Activated naive CD4-positive, alpha-beta T cell treated with anti-CD3 and anti-CD28 coated beads, Interleukin-2, amount 50 U/mL, for 72 hours (primary cell): ENCODE results near the gene SLC24A3. TPM values are rescaled to one million over a fixed set of nuclear protein-coding genes. Genes with fewer than 3 reads are reported as not detected.

Experiments
- ATAC-seq, 2 donors: fragments of 150-1000 bp; cut with Tn5 transposase; 2 replicates each; pipeline ENCODE4 v1.10.0; 2021; ENCODE audit warnings: mild to moderate bottlenecking in 2 of 2, moderate library complexity in 2 of 2
- DNase-seq, 2 donors: peaks; one replicate each; pipeline ENCODE4 v3.0.0; 2021 to 2022; ENCODE audit warnings: low spot score in 2 of 2
- H3K27ac Mint-ChIP-seq, 2 donors: one replicate each; pipeline ENCODE4 v1.8.0; 2022; ENCODE audit warnings: mild to moderate bottlenecking in 2 of 2, mixed read lengths in 2 of 2
- H3K36me3 Mint-ChIP-seq, 2 donors: one replicate each; pipeline ENCODE4 v1.8.0; 2022; ENCODE audit warnings: mixed read lengths in 2 of 2
- H3K9me3 Mint-ChIP-seq, 2 donors: one replicate each; pipeline ENCODE4 v1.8.0; 2022; ENCODE audit warnings: mixed read lengths in 2 of 2
- total RNA-seq, 2 donors: library from RNA; stranded (reverse); gene quantifications; one replicate each; pipeline ENCODE4 v1.2.3, GENCODE V29; 2022

SLC24A3 gene
- total RNA-seq, 2 donors from 2014 or later = not detected

GRCh38 chr20:19713822-19714578 is 501.6 kb downstream of the SLC24A3 start:
- peaks cover 0 to 7% of the 10 kb centered on the region in 2 donors for H3K36me3 Mint-ChIP-seq
- H3K9me3 Mint-ChIP-seq = peaks cover 11 to 18% of the 10 kb centered on the region in 2 donors
- no peak overlapping the region for H3K27ac Mint-ChIP-seq
- ATAC-seq (no peak), DNase-seq (no peak)

- no peak overlapping the region for H3K27ac Mint-ChIP-seq
- ATAC-seq = no peak
- DNase-seq = no peak
- peaks cover 0 to 7% of the 10 kb centered on the region in 2 donors for H3K36me3 Mint-ChIP-seq
- H3K9me3 Mint-ChIP-seq = peaks cover 13 to 19% of the 10 kb centered on the region in 2 donors
Measured at GRCh38 chr20:19714579-19714840, 502.1 kb downstream of the SLC24A3 start.

DNA sequence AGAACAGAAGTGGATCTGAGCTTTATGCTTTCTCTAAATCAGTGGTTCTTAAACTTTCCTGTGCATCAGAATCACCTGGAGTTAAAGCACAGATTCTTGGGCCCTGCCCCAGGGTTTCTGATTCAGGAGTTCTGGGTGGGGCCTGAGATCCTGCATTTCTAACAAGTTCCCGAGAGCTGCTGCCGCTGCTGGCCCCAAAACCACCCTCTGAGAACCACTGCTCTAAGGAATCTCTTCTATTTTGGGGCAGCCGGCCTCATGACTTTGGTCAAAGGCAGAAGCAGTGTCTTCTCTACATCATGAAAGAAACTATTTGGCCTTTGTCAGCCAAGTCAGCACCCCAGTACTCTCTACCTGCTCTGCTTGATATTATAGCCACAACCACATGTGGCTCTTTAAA is 503.5 kb downstream of the SLC24A3 start:
- no peak for DNase-seq

GRCh38 chr20:19718880-19719279 is 506.4 kb downstream of the SLC24A3 start:
- DNase-seq = no peak
- peaks cover 16 to 17% of the 10 kb centered on the region in 2 donors for H3K9me3 Mint-ChIP-seq
- H3K27ac Mint-ChIP-seq = no peak overlapping the region
- H3K36me3 Mint-ChIP-seq = peaks cover 0 to 7% of the 10 kb centered on the region in 2 donors
- ATAC-seq = no peak

More for the DNA sequence above, 503.5 kb downstream of the SLC24A3 start:
- H3K36me3 Mint-ChIP-seq = peaks cover 0 to 7% of the 10 kb centered on the region in 2 donors
- no peak overlapping the region for H3K27ac Mint-ChIP-seq
- H3K9me3 Mint-ChIP-seq = peaks cover 17 to 20% of the 10 kb centered on the region in 2 donors
- no peak for ATAC-seq

- Mint-ChIP-seq H3K27ac (no peak overlapping the region), H3K36me3 (peaks cover 0 to 5% of the 10 kb centered on the region in 2 donors), H3K9me3 (peaks cover 12 to 13% of the 10 kb centered on the region in 2 donors)
- ATAC-seq (no peak), DNase-seq (no peak)
Measured at GRCh38 chr20:19720991-19721390, 508.5 kb downstream of the SLC24A3 start.

DNA sequence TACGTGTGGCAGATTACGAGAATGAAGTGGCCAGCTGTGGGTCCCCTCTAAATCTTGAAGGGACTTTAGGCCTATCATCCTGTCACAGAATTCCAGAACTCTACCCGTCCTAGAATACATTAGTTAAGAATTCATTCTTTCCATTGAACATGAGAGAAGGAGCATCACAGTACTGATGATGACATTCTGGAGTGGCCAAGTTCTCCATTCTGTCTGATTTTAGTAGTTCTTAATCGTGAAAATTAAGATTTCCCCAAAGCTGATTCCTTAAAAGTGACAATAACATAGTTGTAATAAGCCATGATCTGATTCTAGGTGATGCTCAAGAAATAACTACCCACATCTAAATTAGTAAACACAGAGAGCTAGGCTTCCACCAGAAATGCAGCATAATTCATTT is 510.6 kb downstream of the SLC24A3 start:
- no peak for ATAC-seq
- Mint-ChIP-seq H3K27ac (no peak overlapping the region), H3K9me3 (peaks cover 10 to 12% of the 10 kb centered on the region in 2 donors), H3K36me3 (no peaks in the 10 kb centered on the region)
- DNase-seq = no peak

- ATAC-seq = no peak
- H3K9me3 Mint-ChIP-seq = peaks cover 5 to 8% of the 10 kb centered on the region in 2 donors
- H3K36me3 Mint-ChIP-seq = no peaks in the 10 kb centered on the region
- H3K27ac Mint-ChIP-seq = no peak overlapping the region
- no peak for DNase-seq
Measured at GRCh38 chr20:19723813-19724430, 511.5 kb downstream of the SLC24A3 start.

DNA sequence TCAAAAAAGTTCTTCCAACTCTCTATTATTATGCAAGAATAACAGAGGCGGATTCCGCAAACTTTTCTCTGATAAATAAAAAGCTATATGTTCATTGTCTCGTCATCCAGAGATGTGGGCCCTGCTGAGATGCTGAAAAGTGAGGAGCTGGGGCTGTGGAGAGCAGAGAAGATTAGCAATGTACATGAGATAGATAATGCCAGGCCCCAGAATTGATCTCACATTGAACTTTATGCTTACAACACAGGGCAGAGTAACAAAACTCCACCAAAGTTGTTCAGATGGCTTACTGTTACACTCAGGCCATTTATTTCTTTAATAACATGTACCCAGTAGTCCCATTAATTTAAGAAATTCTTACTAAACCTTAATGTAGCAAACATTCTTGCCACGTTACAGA is 512.9 kb downstream of the SLC24A3 start:
- H3K36me3 Mint-ChIP-seq = no peaks in the 10 kb centered on the region
- DNase-seq = no peak
- H3K9me3 Mint-ChIP-seq = no peaks in the 10 kb centered on the region
- ATAC-seq = no peak
- H3K27ac Mint-ChIP-seq = no peak overlapping the region

GRCh38 chr20:19725814-19726525 is 513.5 kb downstream of the SLC24A3 start:
- Mint-ChIP-seq H3K27ac (no peak overlapping the region), H3K36me3 (no peaks in the 10 kb centered on the region), H3K9me3 (no peaks in the 10 kb centered on the region)
- no peak for ATAC-seq
- no peak for DNase-seq

- Mint-ChIP-seq H3K9me3 (no peaks in the 10 kb centered on the region), H3K36me3 (no peaks in the 10 kb centered on the region), H3K27ac (no peak overlapping the region)
- ATAC-seq = no peak
- DNase-seq = no peak
Measured at GRCh38 chr20:19727251-19727847, 514.9 kb downstream of the SLC24A3 start.

- H3K9me3 Mint-ChIP-seq = no peaks in the 10 kb centered on the region
- DNase-seq (no peak), ATAC-seq (peak in 1 of 2 donors; percentile 52)
- H3K36me3 Mint-ChIP-seq = no peaks in the 10 kb centered on the region
- H3K27ac Mint-ChIP-seq = no peak overlapping the region
Measured at GRCh38 chr20:19729672-19730071, 517.2 kb downstream of the SLC24A3 start.

- no peaks in the 10 kb centered on the region for H3K36me3 Mint-ChIP-seq
- no peaks in the 10 kb centered on the region for H3K9me3 Mint-ChIP-seq
- DNase-seq (no peak), ATAC-seq (no peak)
- H3K27ac Mint-ChIP-seq = no peak overlapping the region
Measured at GRCh38 chr20:19730706-19731105, 518.3 kb downstream of the SLC24A3 start.

DNA sequence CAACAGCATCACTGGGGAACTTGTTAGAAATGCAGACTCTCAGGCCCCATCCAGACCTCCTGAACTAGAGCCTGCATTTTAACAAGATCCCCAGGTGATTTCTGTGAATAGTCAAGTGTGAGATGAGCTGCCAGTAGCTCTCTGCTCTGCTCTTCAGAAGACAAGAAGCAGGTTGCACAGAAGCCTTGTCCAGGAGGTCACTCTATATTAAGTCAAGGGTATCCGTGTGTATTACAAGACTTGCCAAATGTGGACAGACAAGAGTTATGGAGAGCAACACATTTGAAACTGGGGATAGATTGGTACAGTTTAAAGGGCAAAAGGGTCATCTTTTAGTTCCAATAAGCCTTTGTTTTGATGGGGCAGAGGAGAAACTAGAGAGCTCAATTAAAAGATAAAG is 522.4 kb downstream of the SLC24A3 start:
- H3K9me3 Mint-ChIP-seq = no peaks in the 10 kb centered on the region

GRCh38 chr20:19735446-19735845 is 523.0 kb downstream of the SLC24A3 start:
- H3K36me3 Mint-ChIP-seq = no peaks in the 10 kb centered on the region
- ATAC-seq (peak; percentile 52 to 71), DNase-seq (no peak)
- H3K9me3 Mint-ChIP-seq = no peaks in the 10 kb centered on the region
- H3K27ac Mint-ChIP-seq = peak overlapping the region in 1 of 2 donors; percentile 21

More for the DNA sequence above, 522.4 kb downstream of the SLC24A3 start:
- no peak for DNase-seq
- Mint-ChIP-seq H3K27ac (peak overlapping the region in 1 of 2 donors; percentile 21), H3K36me3 (no peaks in the 10 kb centered on the region)
- ATAC-seq = no peak

DNA sequence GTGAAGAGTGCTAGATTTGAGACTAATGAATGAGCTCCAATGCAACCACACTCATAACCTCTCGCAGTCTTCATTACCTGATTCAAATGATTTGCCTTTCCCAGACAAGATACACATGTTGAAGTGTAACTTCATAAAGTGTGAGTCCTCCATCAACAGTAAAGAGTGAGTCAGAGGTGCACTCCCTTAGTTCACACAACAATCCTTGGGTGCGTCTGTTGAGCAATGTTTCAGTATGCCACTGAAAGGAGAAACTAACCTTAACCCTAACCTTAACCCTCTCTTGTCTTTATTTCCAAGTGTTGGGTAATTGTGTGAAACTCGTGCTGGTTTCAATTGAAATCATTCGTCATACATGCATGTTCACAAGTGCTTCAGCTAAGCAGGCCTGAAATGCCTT is 524.6 kb downstream of the SLC24A3 start:
- H3K36me3 Mint-ChIP-seq = no peaks in the 10 kb centered on the region
- ATAC-seq (peak; percentile 80 to 98), DNase-seq (peak in 1 of 2 donors; percentile 17)
- no peaks in the 10 kb centered on the region for H3K9me3 Mint-ChIP-seq
- H3K27ac Mint-ChIP-seq = no peak overlapping the region

DNA sequence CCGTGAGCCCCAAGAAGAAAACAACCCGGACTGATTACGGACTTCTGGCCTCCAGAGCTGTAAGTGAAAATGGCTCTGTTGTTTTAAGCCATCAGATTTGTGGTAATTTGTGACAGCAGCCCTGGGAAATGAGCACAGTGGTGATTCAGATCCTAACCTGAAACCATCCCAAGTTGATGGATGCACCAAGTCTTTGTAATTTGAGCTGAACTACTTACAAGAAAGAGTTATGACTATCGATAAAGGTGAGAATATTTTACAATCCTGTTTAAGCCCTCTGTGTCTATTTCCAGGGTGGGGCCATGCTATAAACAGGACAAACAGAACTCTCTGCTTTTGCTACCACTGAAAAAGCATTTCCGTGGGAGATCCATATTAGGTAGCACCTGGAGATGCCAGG is 526.5 kb downstream of the SLC24A3 start:
- ATAC-seq (no peak), DNase-seq (no peak)
- H3K36me3 Mint-ChIP-seq = no peaks in the 10 kb centered on the region
- peaks cover 0 to 6% of the 10 kb centered on the region in 2 donors for H3K9me3 Mint-ChIP-seq
- no peak overlapping the region for H3K27ac Mint-ChIP-seq

DNA sequence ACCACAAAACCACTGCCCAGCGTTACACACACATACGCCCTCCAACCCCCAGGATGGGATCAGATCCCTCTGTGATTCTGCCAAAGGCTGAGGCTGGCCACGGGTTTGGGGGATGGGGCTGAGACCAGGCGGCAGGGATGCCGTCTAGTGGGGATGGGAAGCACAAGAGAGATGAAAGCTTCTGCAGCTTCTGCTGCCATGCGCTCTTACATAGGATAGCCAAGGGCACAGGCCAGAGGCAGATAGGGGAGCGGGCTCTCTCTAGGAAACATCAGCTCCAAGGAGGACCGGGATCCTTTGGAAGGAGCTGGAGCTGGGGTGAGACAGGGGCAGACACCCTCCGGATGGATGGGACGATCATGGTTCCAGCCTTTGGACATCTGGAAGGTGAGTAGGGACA is 526.9 kb downstream of the SLC24A3 start:
- no peak for DNase-seq
- no peak overlapping the region for H3K27ac Mint-ChIP-seq
- H3K36me3 Mint-ChIP-seq = no peaks in the 10 kb centered on the region
- no peak for ATAC-seq
- H3K9me3 Mint-ChIP-seq = peaks cover 0 to 7% of the 10 kb centered on the region in 2 donors
